Heart right ventricle (tissue), 16 donors: Measurements from ENCODE around the gene RPS6KB1. TPM values are rescaled to one million over a fixed set of nuclear protein-coding genes. Genes with fewer than 3 reads are reported as not detected.
"Not testable (repeated sequence)": the region's sequence is repeated elsewhere in the genome, so short reads cannot be mapped to it uniquely, and the experiment has no call there.

Source experiments
- ATAC-seq, 8 donors: fragments of 200-7000 bp; cut with Tn5 transposase; one replicate each; pipeline ENCODE4 v1.9.1; 2020; ENCODE audit warnings: mild to moderate bottlenecking in 8 of 8, moderate library complexity in 8 of 8, moderate number of reproducible peaks in 1 of 8
- DNase-seq, 2 donors: peaks; one replicate each; pipeline ENCODE4 v3.0.0-alpha.2; 2020
- H3K27ac ChIP-seq, 10 donors: fragments of 200-600 bp; sonication (generic) in 2 of 10; one replicate each; pipeline versions ENCODE4 v1.5.0 to v1.8.0; 2020 to 2022; ENCODE audit warnings: mild to moderate bottlenecking in 3 of 10
- H3K27me3 ChIP-seq, 7 donors: fragments of 200-600 bp; one replicate each; pipeline ENCODE4 v1.8.0; 2021 to 2022; ENCODE audit warnings: mild to moderate bottlenecking in 2 of 7
- H3K36me3 ChIP-seq, 9 donors: fragments of 200-600 bp; sonication (generic) in 1 of 9; one replicate each; pipeline versions ENCODE4 v1.5.0 to v1.8.0; 2020 to 2022; ENCODE audit warnings: mild to moderate bottlenecking in 2 of 9
- H3K4me1 ChIP-seq, 9 donors: fragments of 200-600 bp; sonication (generic) in 1 of 9; one replicate each; pipeline versions ENCODE4 v1.5.0 to v1.8.0; 2020 to 2022; ENCODE audit warnings: mild to moderate bottlenecking in 4 of 9
- H3K4me3 ChIP-seq, 10 donors: fragments of 200-600 bp; sonication (generic) in 2 of 10; one replicate each; pipeline versions ENCODE4 v1.5.0 to v1.8.0; 2020 to 2022; ENCODE audit warnings: mild to moderate bottlenecking in 7 of 10, moderate library complexity in 2 of 10
- H3K9me3 ChIP-seq, 11 donors: fragments of 200-600 bp in 10 of 11; sonication (generic) in 2 of 11; one replicate each; pipeline versions ENCODE4 v1.5.0 to v1.8.0; 2013 to 2022; ENCODE audit warnings: mild to moderate bottlenecking in 2 of 11, control low read depth in 1 of 11, moderate library complexity in 1 of 11
- WGBS, 2 donors: extraction: QIAGEN DNeasy Blood & Tissue Kit; methylation state at CpG; one replicate each; pipeline ENCODE4 v1.1.7; 2013; ENCODE audit warnings: inconsistent platforms in 1 of 2; 5-methylcytosine and 5-hydroxymethylcytosine counted together
- intact Hi-C, 10 donors: fragments of 100-400 bp; cut with DNase I; formaldehyde crosslinking; loops; one replicate each; pipeline versions ENCODE4 v1.11.1 to v1.14.2; 2022
- polyA plus RNA-seq, 2 donors: library from polyadenylated mRNA; stranded (reverse); fragments of 200-250 nt; gene quantifications; one replicate each; pipeline ENCODE4 v1.2.3, GENCODE V29; 2013
- total RNA-seq, 10 donors: library from RNA; stranded (reverse); fragmentation: NEBNext Ultra II Directional in 3 of 10; extraction: Animal tissue kit (Norgen Biotek cat#: 25700) in 3 of 10; gene quantifications; one replicate each; pipeline versions ENCODE4 v1.2.1 to v1.2.4, GENCODE V29; 2021 to 2023
- TF ChIP-seq, protein P1 (sequence below), 9 donors: fragments of 200-600 bp; sonication (generic) in 2 of 9; IDR thresholded peaks; one replicate each; pipeline versions ENCODE4 v1.5.0 to v1.8.0; 2021 to 2022; ENCODE audit warnings: antibody characterized with exemption in 9 of 9, mild to moderate bottlenecking in 5 of 9, moderate library complexity in 1 of 9
- donor health status: Arrhythmogenic right ventricular cardiomyopathy.
- donor health status: ischemic (EF 13 %, LVEDD 7.1; RV severe dilation, severe dysfunction).
- donor health status: healthy with polysubstance abuse.
- donor health status: DM: no; HTN: yes; CAD: no.
- donor health status: DM: no; HTN: no; CAD: no.
- donor health status: ischemic (EF 25% LVEDD 6.9; RV normal size, moderate dysfunction).
- donor health status: ischemic (EF 25% LVEDD 5.7; RV mildly dilated, moderate dysfunction).
- donor health status: healthy.
- donor health status: DM: yes; HTN: yes; CAD: no.
- donor health status: Ischemic cardiomyopathy.
- donor health status: ischemic (EF 35%, LVEDD 5.7; RV mildly dilated, moderate dysfunction).
- donor health status: nonischemic (EF 11% LVEDD 7.7; RV severe dilation, severe dysfunction).
- donor health status: DM: yes; HTN: yes; CAD: no.
- donor health status: PGD.
- donor health status: ischemic (EF 29% LVEDD 5.4; RV normal size, mild dysfunction).
- donor health status: nonischemic (EF 23%, LVEDD 6.1; RV moderate dilation, normal function).

The RPS6KB1 gene
- total and polyA plus RNA-seq, 12 donors: 5.1 to 30.4 (median 24.7) TPM

DNA sequence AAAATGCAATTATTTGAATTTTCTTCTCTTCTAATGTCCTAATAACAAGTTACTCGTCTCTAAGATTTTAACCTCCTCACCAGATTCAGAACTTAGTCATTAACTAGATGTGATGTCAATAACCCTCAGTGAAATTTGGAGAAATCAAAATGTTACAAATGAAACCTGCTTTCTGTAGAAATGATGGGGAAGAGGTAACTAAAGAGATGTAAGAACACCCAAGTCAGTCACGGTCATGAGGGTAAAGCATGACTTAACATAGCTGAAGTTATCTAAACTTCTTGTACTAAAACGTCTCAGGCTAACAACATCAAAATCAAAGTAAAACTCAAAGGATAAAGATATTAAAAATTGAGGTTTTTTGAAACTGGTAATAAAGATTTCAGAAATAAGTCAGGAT, 61.9 kb downstream of the RPS6KB1 start:
- WGBS, 2 donors: 84 to 92% methylated on average over 3 of the region's 3 CpGs
- intact Hi-C loops: loop anchor here in 1 of 10 donors (10.0 kb wide), 1 partner anchor 100 kb away; no protein-coding TSS in a partner anchor

DNA sequence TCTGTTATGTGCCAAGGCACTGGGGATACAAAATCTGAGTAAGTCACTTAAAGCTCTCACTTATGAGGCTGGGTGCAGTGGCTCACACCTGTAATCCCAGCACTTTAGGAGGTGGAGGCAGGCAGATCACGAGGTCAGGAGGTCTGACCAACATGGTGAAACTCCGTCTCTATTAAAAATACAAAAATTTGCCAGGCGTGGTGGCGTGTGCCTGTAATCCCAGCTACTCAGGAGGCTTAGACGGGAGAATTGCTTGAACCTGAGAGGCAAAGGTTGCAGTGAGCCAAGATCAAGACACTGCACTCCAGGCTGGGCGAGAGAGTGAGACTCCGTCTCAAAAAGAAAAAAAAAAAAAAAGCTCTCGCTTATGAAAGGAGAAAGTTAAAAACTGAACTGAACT, 66.7 kb downstream of the RPS6KB1 start:
- H3K4me1 ChIP-seq: peaks cover 0 to 24% (median 15%) of the 10 kb centered on the region in 9 donors
- WGBS, 2 donors: 97% methylated on average over 8 of the region's 8 CpGs

More for the DNA sequence above, 61.9 kb downstream of the RPS6KB1 start:
- Histone ChIP-seq H3K36me3 (peaks cover 0 to 100% (median 12%) of the 10 kb centered on the region in 9 donors), H3K27ac (no peak overlapping the region), H3K4me1 (no peaks in the 10 kb centered on the region), H3K27me3 (no peaks in the 10 kb centered on the region), H3K9me3 (no peaks in the 10 kb centered on the region), H3K4me3 (no peak overlapping the region)
- TF ChIP-seq, protein P1, sequence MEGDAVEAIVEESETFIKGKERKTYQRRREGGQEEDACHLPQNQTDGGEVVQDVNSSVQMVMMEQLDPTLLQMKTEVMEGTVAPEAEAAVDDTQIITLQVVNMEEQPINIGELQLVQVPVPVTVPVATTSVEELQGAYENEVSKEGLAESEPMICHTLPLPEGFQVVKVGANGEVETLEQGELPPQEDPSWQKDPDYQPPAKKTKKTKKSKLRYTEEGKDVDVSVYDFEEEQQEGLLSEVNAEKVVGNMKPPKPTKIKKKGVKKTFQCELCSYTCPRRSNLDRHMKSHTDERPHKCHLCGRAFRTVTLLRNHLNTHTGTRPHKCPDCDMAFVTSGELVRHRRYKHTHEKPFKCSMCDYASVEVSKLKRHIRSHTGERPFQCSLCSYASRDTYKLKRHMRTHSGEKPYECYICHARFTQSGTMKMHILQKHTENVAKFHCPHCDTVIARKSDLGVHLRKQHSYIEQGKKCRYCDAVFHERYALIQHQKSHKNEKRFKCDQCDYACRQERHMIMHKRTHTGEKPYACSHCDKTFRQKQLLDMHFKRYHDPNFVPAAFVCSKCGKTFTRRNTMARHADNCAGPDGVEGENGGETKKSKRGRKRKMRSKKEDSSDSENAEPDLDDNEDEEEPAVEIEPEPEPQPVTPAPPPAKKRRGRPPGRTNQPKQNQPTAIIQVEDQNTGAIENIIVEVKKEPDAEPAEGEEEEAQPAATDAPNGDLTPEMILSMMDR (IDR thresholded peaks at IDR 0.05): no peak
- DNase-seq (no peak), ATAC-seq (no peak)

DNA sequence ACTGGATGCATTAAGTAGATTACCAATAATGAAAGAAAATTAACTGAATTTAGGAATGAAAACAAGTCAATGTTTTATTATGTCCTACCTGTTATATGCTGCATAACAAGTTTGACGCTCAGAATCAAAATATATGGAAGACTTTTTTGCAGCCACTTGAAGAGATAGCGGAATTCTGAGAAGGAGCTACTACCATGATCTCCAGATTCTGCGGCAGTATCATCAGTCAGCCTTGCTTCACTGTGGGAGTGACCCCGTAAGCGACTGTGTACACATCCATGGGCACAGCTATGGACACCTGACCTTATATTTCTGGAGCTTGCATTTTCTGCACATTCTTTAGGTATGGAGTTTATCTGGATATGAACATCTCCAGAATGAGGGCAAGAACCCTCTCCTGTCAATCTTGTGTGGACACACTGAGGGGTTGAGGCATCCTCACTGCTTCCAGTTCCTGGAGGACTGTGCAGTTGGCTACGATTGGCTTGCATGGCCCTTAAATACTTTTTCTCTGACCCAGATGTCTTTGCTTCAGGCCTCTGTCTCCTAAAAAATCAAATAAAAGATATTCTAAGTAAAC, 69.9 kb downstream of the RPS6KB1 start:
- 89 to 91% methylated on average over 6 of the region's 6 CpGs for WGBS, 2 donors
- Histone ChIP-seq H3K4me1 (peaks cover 5 to 32% (median 17%) of the 10 kb centered on the region in 9 donors), H3K4me3 (peak overlapping the region in 4 of 10 donors; percentile 78 to 87 (median 80)), H3K27ac (no peak overlapping the region), H3K9me3 (no peaks in the 10 kb centered on the region), H3K27me3 (no peaks in the 10 kb centered on the region), H3K36me3 (peaks cover 0 to 45% (median under 1%) of the 10 kb centered on the region in 9 donors)
- no peak for DNase-seq
- TF ChIP-seq, protein P1 (IDR thresholded peaks at IDR 0.05): no peak
- ATAC-seq: no peak
- intact Hi-C loops: loop anchor here in 3 of 10 donors (5.0 to 10.0 kb wide), 2 partner anchors 72 to 74 kb away; no protein-coding TSS in a partner anchor

More for the DNA sequence above, 66.7 kb downstream of the RPS6KB1 start:
- not testable (repeated sequence) for H3K9me3 ChIP-seq, H3K4me3 ChIP-seq, ATAC-seq, H3K27ac ChIP-seq, H3K27me3 ChIP-seq, DNase-seq
- intact Hi-C loops: loop anchor here in 1 of 10 donors (10.0 kb wide), 1 partner anchor 95 kb away; no protein-coding TSS in a partner anchor
- H3K36me3 ChIP-seq: peaks cover 0 to 78% (median 12%) of the 10 kb centered on the region in 9 donors

DNA sequence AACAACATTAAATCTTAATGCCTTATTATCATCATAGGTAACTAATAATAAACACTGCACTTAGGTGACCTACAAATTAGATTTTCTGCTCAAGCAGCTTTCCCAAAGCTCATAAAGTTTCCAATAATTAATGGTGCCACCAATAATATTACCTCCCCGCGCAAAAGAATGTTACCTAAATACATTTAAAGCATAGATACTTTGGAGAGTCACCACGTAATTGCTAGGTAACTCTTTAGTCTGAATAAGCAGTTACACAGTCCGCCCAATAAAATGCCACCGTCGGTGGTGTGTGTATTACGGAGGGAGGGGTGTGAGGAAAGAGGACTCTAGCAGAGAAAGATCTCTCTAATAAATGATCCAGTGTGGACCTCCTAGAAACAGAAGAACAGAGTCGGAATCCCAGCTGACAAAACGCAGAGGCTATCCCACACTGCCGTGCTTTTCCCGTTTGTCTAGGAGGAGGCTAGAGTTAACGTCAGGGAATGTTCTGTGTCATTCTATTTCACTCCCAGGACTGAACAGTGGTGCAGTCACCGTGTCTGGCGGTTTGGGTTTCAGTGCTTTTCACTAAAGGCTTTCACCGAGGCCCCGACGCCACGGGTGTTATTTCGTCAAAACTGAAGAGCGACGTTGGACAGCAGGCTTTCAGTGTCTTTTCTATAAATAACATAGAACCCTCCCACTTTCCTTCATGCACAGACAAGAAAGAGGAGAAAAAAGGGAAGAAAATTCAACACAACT, 71.0 kb downstream of the RPS6KB1 start:
- peaks cover 0 to 34% (median 0%) of the 10 kb centered on the region in 9 donors for H3K36me3 ChIP-seq
- peak; percentile 29 to 40 for DNase-seq
- 3 to 4% methylated on average over 21 of the region's 21 CpGs for WGBS, 2 donors

More for the DNA sequence above, 71.0 kb downstream of the RPS6KB1 start:
- Histone ChIP-seq H3K4me1 (peaks cover 5 to 32% (median 17%) of the 10 kb centered on the region in 9 donors), H3K4me3 (peak overlapping the region; percentile 51 to 98 (median 78)), H3K27ac (peak overlapping the region; percentile 48 to 98 (median 94)), H3K9me3 (no peaks in the 10 kb centered on the region), H3K27me3 (no peaks in the 10 kb centered on the region)
- intact Hi-C loops: loop anchor here in 3 of 10 donors (5.0 to 10.0 kb wide), 2 partner anchors 71 to 73 kb away; no protein-coding TSS in a partner anchor
- peak; percentile 49 to 69 (median 59) for ATAC-seq
- TF ChIP-seq, protein P1 (IDR thresholded peaks at IDR 0.05): no peak
